ENCODE results near the gene ALDH2. TPM values are rescaled to one million over a fixed set of nuclear protein-coding genes. Genes with fewer than 3 reads are reported as not detected.

ALDH2 gene
- total RNA-seq, 4 donors from 2014 or later = 13.1 to 102 (median 73.5) TPM

DNA sequence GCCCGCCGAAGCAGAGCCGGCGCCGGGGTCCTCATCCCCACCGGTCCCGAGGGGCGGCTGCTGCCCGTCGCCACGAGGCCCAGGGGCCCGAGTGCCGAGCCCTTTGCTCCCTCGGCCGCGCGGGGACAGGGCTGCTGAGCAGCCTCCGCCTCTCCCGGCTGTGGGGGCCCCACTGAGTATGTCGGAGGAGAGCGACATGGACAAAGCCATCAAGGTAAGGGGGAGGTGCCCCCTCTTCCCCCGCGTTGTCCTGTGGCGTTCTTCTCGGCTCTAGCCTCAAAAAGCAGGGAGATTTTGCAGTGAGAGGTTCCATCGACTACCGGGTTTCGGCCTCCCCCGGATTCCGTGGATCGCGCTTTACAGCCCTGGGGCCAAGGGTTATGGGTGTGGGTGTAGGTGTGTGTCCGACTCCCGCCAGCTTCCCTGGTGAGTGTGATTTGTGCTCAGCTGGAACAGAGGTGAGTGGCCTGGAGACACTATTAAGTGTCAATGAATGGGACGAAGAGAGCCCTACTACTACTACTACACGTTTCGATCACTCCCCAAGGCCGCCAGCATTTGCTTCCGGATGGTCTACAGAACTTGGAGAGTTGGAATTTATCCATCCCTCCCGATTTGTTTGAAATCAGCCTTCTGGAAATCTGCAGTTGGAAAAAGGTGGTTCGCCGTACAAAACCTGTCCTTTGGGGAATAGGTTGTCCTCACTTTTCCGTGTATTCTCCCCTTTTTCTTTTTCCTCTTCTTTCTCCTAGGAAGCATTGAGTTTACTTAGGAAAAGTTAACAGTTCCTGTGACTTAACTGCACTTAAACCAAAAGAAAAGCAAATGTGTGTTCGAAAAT lies 76.0 kb downstream of the ALDH2 start:
- H3K9me3 ChIP-seq = no peaks in the 10 kb centered on the region
- peak overlapping the region; percentile 67 to 77 for H3K4me3 ChIP-seq
- TF ChIP-seq POLR2A (IDR thresholded peaks at IDR 0.05) = no peak
- TF ChIP-seq, protein P1, sequence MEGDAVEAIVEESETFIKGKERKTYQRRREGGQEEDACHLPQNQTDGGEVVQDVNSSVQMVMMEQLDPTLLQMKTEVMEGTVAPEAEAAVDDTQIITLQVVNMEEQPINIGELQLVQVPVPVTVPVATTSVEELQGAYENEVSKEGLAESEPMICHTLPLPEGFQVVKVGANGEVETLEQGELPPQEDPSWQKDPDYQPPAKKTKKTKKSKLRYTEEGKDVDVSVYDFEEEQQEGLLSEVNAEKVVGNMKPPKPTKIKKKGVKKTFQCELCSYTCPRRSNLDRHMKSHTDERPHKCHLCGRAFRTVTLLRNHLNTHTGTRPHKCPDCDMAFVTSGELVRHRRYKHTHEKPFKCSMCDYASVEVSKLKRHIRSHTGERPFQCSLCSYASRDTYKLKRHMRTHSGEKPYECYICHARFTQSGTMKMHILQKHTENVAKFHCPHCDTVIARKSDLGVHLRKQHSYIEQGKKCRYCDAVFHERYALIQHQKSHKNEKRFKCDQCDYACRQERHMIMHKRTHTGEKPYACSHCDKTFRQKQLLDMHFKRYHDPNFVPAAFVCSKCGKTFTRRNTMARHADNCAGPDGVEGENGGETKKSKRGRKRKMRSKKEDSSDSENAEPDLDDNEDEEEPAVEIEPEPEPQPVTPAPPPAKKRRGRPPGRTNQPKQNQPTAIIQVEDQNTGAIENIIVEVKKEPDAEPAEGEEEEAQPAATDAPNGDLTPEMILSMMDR (IDR thresholded peaks at IDR 0.05) = no peak
- no peaks in the 10 kb centered on the region for H3K36me3 ChIP-seq
- peak overlapping the region; percentile 83 to 92 for H3K27ac ChIP-seq
- no peaks in the 10 kb centered on the region for H3K27me3 ChIP-seq
- H3K4me1 ChIP-seq = peaks cover 5 to 7% of the 10 kb centered on the region in 2 donors
- intact Hi-C loops (cut with DNase I; ENCODE audit: low total_unique reads) = no loop called here
- DNase-seq = no peak

DNA sequence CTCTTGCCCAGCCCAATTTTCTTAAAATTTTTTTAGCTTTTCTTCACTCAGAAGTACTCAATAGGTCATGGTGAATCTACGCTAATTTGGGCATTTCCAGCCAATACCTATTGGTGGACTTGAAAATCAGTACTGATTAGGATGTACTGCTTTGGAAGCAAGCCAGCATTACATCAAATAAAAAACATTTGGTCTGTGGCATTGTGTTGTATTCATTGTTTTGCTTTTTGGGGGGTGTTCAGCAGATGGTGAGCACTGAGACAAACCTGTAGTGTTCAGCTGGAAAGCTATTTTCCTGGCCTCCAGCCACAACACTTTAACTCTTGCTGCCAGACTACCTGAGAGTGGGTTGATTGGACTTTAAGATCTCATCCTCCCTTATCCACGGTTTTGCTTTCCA lies 79.3 kb downstream of the ALDH2 start:
- Histone ChIP-seq H3K36me3 (no peaks in the 10 kb centered on the region), H3K27me3 (no peaks in the 10 kb centered on the region), H3K9me3 (no peaks in the 10 kb centered on the region), H3K27ac (no peak overlapping the region), H3K4me3 (no peak overlapping the region), H3K4me1 (peaks cover 0 to 7% of the 10 kb centered on the region in 2 donors)
- DNase-seq = no peak
- intact Hi-C loops (cut with DNase I; ENCODE audit: low total_unique reads) = no loop called here
- TF ChIP-seq, protein P1 (IDR thresholded peaks at IDR 0.05) = no peak
- TF ChIP-seq POLR2A (IDR thresholded peaks at IDR 0.05) = no peak

DNA sequence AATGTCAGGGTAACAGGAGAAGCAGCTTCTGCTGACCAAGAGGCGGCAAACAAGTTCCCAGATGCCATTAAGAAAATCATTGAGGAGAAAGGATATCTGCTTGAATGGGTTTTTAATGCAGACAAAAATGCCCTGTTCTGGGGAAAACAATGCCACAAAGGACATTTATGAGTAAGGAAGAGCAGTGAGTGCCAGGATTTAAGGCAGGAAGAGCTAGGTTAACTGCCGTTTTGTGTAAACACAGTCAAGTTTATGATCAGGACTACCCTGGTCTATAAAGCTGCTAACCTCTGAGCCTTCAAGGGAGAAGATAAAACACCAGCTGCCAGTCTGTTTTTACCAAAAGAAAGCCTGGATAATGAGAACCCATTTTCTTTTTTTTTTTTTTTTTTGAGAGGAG lies 83.8 kb downstream of the ALDH2 start:
- H3K27ac ChIP-seq = no peak overlapping the region
- DNase-seq = no peak
- TF ChIP-seq POLR2A (IDR thresholded peaks at IDR 0.05) = no peak
- TF ChIP-seq, protein P1 (IDR thresholded peaks at IDR 0.05) = no peak
- intact Hi-C loops (cut with DNase I; ENCODE audit: low total_unique reads) = no loop called here
- H3K4me3 ChIP-seq = no peak overlapping the region
- no peaks in the 10 kb centered on the region for H3K36me3 ChIP-seq
- no peaks in the 10 kb centered on the region for H3K4me1 ChIP-seq
- H3K9me3 ChIP-seq = no peaks in the 10 kb centered on the region
- no peaks in the 10 kb centered on the region for H3K27me3 ChIP-seq

DNA sequence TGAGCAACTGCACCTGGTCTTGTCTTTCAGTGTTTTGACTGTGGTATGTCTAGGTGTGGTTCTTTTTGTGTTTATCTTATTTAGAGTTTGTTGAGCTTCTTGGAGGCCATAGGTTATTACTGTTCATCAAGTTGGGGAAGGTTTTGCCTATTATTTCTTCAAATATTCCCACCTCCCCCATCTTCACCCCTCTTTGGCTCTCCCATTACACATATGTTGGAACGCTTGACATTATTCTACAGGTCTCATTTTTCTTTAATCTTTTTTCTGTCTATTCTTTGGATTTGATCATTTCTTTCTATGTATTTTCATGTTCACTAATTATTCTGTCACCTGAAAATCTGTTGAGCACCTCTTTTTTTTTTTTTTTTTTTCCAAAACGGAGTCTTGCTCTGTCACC lies 91.5 kb downstream of the ALDH2 start:
- no peak for DNase-seq
- H3K4me3 ChIP-seq = no peak overlapping the region
- no peak overlapping the region for H3K27ac ChIP-seq
- intact Hi-C loops (cut with DNase I; ENCODE audit: low total_unique reads) = no loop called here
- H3K36me3 ChIP-seq = no peaks in the 10 kb centered on the region
- TF ChIP-seq, protein P1 (IDR thresholded peaks at IDR 0.05) = no peak
- no peak for TF ChIP-seq POLR2A (IDR thresholded peaks at IDR 0.05)
- H3K9me3 ChIP-seq = no peaks in the 10 kb centered on the region
- H3K4me1 ChIP-seq = no peaks in the 10 kb centered on the region
- H3K27me3 ChIP-seq = no peaks in the 10 kb centered on the region

DNA sequence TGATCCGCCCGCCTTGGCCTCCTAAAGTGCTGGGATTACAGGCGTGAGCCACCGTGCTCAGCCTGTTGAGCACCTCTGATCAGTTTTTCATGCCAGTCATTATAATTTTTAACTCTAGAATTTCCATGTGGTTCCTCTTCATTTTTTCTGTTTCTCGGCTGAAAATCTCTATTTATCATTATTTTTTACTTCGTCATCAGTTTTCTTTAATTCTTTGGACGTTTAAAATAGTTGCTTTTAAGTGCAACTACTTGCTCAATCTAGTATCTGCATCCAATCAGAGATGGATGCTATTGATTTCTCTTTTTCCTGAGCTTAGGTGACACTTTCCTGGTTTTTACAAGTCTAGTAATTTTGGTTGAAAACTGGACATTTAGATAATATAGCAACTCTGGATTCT lies 92.0 kb downstream of the ALDH2 start:
- Histone ChIP-seq H3K9me3 (no peaks in the 10 kb centered on the region), H3K4me3 (no peak overlapping the region), H3K36me3 (no peaks in the 10 kb centered on the region), H3K27ac (no peak overlapping the region), H3K4me1 (no peaks in the 10 kb centered on the region), H3K27me3 (no peaks in the 10 kb centered on the region)
- TF ChIP-seq, protein P1 (IDR thresholded peaks at IDR 0.05) = no peak
- no peak for TF ChIP-seq POLR2A (IDR thresholded peaks at IDR 0.05)
- no peak for DNase-seq
- intact Hi-C loops (cut with DNase I; ENCODE audit: low total_unique reads) = no loop called here

Measured in uterus (tissue), 4 donors.